ENCODE data around the gene GPA33.

Gene GPA33

DNA sequence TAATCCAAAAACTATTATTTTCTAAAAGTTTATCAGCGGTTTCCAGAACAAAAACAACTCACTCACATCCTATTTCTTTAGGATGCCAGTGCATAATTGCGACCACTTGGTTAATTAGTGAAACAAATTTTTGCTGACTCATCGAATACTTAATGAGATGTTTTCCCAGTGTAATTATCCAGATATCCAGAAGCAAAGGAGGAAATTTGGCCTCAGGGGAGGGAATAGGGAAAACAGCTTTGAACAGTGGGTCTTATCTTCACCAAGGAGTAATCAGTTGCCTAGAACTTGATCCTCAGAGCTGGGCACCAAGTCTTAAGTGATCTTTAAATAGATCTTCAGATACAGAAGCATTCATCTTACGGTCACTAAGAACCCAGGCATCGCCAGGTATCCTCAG, 28.0 kb upstream of the GPA33 start:
- no peak for TF ChIP-seq YY1 (IDR thresholded peaks at IDR 0.05; ENCODE audit: low read depth)
- TF ChIP-seq, protein P1, sequence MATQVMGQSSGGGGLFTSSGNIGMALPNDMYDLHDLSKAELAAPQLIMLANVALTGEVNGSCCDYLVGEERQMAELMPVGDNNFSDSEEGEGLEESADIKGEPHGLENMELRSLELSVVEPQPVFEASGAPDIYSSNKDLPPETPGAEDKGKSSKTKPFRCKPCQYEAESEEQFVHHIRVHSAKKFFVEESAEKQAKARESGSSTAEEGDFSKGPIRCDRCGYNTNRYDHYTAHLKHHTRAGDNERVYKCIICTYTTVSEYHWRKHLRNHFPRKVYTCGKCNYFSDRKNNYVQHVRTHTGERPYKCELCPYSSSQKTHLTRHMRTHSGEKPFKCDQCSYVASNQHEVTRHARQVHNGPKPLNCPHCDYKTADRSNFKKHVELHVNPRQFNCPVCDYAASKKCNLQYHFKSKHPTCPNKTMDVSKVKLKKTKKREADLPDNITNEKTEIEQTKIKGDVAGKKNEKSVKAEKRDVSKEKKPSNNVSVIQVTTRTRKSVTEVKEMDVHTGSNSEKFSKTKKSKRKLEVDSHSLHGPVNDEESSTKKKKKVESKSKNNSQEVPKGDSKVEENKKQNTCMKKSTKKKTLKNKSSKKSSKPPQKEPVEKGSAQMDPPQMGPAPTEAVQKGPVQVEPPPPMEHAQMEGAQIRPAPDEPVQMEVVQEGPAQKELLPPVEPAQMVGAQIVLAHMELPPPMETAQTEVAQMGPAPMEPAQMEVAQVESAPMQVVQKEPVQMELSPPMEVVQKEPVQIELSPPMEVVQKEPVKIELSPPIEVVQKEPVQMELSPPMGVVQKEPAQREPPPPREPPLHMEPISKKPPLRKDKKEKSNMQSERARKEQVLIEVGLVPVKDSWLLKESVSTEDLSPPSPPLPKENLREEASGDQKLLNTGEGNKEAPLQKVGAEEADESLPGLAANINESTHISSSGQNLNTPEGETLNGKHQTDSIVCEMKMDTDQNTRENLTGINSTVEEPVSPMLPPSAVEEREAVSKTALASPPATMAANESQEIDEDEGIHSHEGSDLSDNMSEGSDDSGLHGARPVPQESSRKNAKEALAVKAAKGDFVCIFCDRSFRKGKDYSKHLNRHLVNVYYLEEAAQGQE (IDR thresholded peaks at IDR 0.05; ENCODE audit: low read depth), result no peak
- no peak for TF ChIP-seq TAF1 (IDR thresholded peaks at IDR 0.05; ENCODE audit: low read depth)
- no peak for TF ChIP-seq FOXM1 (IDR thresholded peaks at IDR 0.05; ENCODE audit: borderline replicate concordance, low read depth)
- no peak for TF ChIP-seq EP300 (IDR thresholded peaks at IDR 0.05; ENCODE audit: borderline replicate concordance)
- no peak for TF ChIP-seq CEBPB (IDR thresholded peaks at IDR 0.05)
- no peak for TF ChIP-seq NFIC (IDR thresholded peaks at IDR 0.05)
- TF ChIP-seq, protein P2, sequence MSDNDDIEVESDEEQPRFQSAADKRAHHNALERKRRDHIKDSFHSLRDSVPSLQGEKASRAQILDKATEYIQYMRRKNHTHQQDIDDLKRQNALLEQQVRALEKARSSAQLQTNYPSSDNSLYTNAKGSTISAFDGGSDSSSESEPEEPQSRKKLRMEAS (IDR thresholded peaks at IDR 0.05), result no peak
- no peak for TF ChIP-seq EGR1 (IDR thresholded peaks at IDR 0.05)
- TF ChIP-seq TCF12 (IDR thresholded peaks at IDR 0.05; ENCODE audit: low read depth), result no peak
- no peak for TF ChIP-seq CREB1 (IDR thresholded peaks at IDR 0.05; ENCODE audit: low read depth)
- TF ChIP-seq, protein P3, sequence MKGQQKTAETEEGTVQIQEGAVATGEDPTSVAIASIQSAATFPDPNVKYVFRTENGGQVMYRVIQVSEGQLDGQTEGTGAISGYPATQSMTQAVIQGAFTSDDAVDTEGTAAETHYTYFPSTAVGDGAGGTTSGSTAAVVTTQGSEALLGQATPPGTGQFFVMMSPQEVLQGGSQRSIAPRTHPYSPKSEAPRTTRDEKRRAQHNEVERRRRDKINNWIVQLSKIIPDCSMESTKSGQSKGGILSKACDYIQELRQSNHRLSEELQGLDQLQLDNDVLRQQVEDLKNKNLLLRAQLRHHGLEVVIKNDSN (IDR thresholded peaks at IDR 0.05), result no peak
- TF ChIP-seq RAD21 (IDR thresholded peaks at IDR 0.05; ENCODE audit: low read depth), result no peak
- no peak for TF ChIP-seq ZBTB7A (IDR thresholded peaks at IDR 0.05; ENCODE audit: low read depth)
- TF ChIP-seq TEAD4 (IDR thresholded peaks at IDR 0.05), result no peak

DNA sequence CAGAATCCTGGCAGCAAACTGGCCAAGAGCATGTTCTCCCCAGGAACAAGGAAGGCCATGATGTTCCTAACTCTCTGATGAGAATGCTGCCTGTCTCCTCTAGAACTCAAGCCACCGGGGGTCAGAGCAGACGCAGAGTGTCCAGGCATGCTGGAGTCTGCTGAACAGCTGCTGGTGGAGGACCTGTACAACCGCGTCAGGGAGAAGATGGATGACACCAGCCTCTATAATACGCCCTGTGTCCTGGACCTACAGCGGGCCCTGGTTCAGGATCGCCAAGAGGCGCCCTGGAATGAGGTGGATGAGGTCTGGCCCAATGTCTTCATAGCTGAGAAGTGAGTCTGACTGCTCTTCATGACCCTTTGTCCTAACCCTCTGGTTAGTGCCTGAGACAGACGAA, 27.0 kb upstream of the GPA33 start:
- TF ChIP-seq ZBTB7A (IDR thresholded peaks at IDR 0.05; ENCODE audit: low read depth) (no peak), NFIC (IDR thresholded peaks at IDR 0.05) (no peak), CEBPB (IDR thresholded peaks at IDR 0.05) (no peak), TEAD4 (IDR thresholded peaks at IDR 0.05) (no peak)
- TF ChIP-seq, protein P3 (IDR thresholded peaks at IDR 0.05), result no peak

DNA sequence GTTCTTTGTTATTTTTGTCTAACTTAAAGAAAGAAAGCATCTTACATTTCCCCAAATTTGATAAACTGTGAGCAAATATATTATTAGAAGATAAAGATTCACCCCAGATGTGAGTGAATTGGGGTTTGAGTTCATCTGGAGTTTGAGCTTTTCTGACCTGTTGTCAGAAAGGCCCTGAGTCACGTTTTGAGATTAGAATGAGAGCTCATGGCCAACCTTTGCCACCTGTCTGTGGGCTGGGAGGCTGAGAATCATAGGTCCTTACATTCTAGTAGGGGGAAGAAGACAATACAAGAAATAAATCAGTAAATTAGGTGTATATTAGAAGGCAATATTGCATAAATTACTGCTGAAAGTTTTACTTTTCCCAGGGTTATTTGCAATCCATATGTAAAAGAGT, 26.0 kb upstream of the GPA33 start:
- no peak for TF ChIP-seq TCF12 (IDR thresholded peaks at IDR 0.05; ENCODE audit: low read depth)
- TF ChIP-seq RAD21 (IDR thresholded peaks at IDR 0.05; ENCODE audit: low read depth), result no peak

DNA sequence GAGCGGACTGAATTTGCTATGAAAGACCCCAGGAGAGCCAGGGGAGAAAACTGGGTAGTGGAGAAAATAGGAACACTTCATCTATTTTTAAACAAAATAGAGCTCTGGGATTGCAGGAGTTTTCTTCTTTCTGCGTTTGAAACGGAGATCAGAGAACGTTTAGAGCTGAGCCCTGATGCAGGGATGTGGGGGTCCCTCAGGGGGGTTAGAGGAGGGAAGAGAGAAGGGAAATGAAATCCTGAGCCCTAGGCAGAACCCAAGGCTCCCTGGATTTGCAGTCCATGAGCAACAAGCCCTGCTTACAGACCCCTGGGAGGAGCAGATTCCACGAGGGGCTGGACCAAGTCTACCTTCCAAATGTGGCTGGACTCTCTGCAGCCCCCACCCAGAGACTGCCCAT, 25.5 kb upstream of the GPA33 start:
- TF ChIP-seq, protein P3 (IDR thresholded peaks at IDR 0.05), result no peak
- TF ChIP-seq TEAD4 (IDR thresholded peaks at IDR 0.05), result no peak
- no peak for TF ChIP-seq CEBPB (IDR thresholded peaks at IDR 0.05)
- no peak for TF ChIP-seq TCF12 (IDR thresholded peaks at IDR 0.05; ENCODE audit: low read depth)

DNA sequence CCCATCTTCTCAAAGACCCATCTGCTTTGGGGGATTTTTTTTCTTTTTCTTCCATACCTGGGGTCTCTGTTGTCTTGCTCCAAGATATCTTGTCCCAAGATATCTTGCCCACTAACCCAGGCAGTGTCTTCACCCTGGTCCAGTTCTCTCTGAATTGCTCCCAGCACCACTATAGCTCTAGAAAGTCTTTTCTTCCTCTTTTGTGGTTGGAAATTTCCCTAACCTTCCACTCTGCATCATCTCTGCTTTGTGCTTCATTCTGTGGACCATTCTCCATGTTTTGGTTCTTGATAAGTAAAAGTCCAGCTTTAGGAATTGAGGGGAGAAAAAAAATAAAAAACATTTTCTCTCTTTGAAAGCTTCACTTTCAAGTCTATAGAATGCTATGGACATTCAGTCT, 24.5 kb upstream of the GPA33 start:
- no peak for TF ChIP-seq TCF12 (IDR thresholded peaks at IDR 0.05; ENCODE audit: low read depth)
- TF ChIP-seq TEAD4 (IDR thresholded peaks at IDR 0.05), result no peak
- no peak for TF ChIP-seq RAD21 (IDR thresholded peaks at IDR 0.05; ENCODE audit: low read depth)
- TF ChIP-seq, protein P1 (IDR thresholded peaks at IDR 0.05; ENCODE audit: low read depth), result no peak
- TF ChIP-seq CREB1 (IDR thresholded peaks at IDR 0.05; ENCODE audit: low read depth), result no peak
- TF ChIP-seq CEBPB (IDR thresholded peaks at IDR 0.05), result no peak
- TF ChIP-seq, protein P2 (IDR thresholded peaks at IDR 0.05), result no peak
- no peak for TF ChIP-seq FOXM1 (IDR thresholded peaks at IDR 0.05; ENCODE audit: borderline replicate concordance, low read depth)
- no peak for TF ChIP-seq EGR1 (IDR thresholded peaks at IDR 0.05)

DNA sequence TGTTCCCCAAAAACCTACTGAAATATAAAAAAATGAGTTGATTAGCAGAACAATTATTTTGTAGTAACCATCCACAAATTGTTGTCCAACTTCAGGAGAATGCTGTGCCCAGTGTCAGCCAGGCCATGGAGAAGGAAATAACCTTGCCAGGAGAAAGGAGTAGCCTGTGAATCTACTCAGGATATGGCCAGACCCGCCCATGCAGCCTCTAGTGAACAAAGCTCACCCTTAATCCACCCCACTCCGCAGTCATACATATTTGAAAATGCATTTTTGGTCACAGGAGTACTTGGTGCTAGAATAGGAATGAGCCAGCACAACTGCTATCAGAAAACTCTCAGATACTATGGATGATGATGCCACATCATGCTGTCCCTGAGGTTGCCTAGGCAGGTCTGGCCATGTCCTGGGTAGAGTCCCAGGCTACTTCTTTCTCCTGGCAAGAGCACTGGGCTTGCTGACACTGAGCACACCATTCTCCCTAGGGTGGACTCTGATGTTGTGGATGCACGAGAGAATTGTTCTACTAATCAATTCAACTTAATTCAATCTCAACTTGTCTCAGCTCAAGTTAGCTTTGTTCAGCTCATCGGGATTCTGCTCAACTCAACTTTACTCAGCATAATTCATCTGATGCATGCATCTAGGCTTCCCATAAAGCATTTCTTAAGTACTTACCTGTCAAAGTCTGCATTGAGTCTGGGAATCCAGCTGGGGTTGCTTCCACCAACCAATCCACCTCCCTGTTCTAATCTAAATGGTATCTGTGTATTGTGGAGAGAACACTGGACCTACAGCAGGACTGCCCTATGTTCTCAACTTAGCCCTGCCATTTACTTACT, 21.9 kb upstream of the GPA33 start:
- TF ChIP-seq NFIC (IDR thresholded peaks at IDR 0.05) (no peak), TEAD4 (IDR thresholded peaks at IDR 0.05) (no peak), ZBTB7A (IDR thresholded peaks at IDR 0.05; ENCODE audit: low read depth) (no peak), FOXM1 (IDR thresholded peaks at IDR 0.05; ENCODE audit: borderline replicate concordance, low read depth) (no peak), CREB1 (IDR thresholded peaks at IDR 0.05; ENCODE audit: low read depth) (no peak), YY1 (IDR thresholded peaks at IDR 0.05; ENCODE audit: low read depth) (no peak), EP300 (IDR thresholded peaks at IDR 0.05; ENCODE audit: borderline replicate concordance) (no peak), EGR1 (IDR thresholded peaks at IDR 0.05) (no peak), TAF1 (IDR thresholded peaks at IDR 0.05; ENCODE audit: low read depth) (no peak), CEBPB (IDR thresholded peaks at IDR 0.05) (no peak), RAD21 (IDR thresholded peaks at IDR 0.05; ENCODE audit: low read depth) (no peak), TCF12 (IDR thresholded peaks at IDR 0.05; ENCODE audit: low read depth) (no peak)
- TF ChIP-seq, protein P2 (IDR thresholded peaks at IDR 0.05), result no peak
- TF ChIP-seq, protein P1 (IDR thresholded peaks at IDR 0.05; ENCODE audit: low read depth), result no peak
- TF ChIP-seq, protein P3 (IDR thresholded peaks at IDR 0.05), result no peak
